PC-3 (cell line): ENCODE results near the gene GALNT13. TPM values are rescaled to one million over a fixed set of nuclear protein-coding genes. Genes with fewer than 3 reads are reported as not detected.

Experiments
- ATAC-seq: fragments of 200-7000 bp; cut with Tn5 transposase; 2 replicates; pipeline ENCODE4 v1.9.1; 2020; ENCODE audit warnings: mild to moderate bottlenecking, moderate library complexity
- BruUV-seq: library from RNA; stranded (reverse); fragments of 400-500 nt; replicated peaks from 2 replicates; lab custom pipeline; 2021; lab: Mats Ljungman, UMichigan
- CTCF ChIA-PET: fragments of 300-600 bp; sonication (Branson Sonifier 250); formaldehyde crosslinking; loops from one replicate; lab custom pipeline; 2022; ENCODE audit warnings: antibody characterized with exemption; lab: Charles Lee
- POLR2A ChIA-PET: fragments of 300-600 bp; sonication (Branson Sonifier 250); formaldehyde crosslinking; loops from one replicate; lab custom pipeline; 2022; ENCODE audit warnings: antibody characterized with exemption; ENCODE audit not compliant: unreplicated experiment; lab: Charles Lee
- DNase-seq: peaks from one replicate; pipeline ENCODE4 v3.0.0-alpha.2; 2015
- H2AFZ ChIP-seq: fragments of 300-600 bp; sonication (generic); 2 replicates; pipeline ENCODE4 v1.6.0; 2016; ENCODE audit warnings: antibody characterized with exemption, low read length
- H3F3A ChIP-seq: fragments of 300-600 bp; sonication (generic); one replicate; pipeline ENCODE4 v1.6.0; 2017; ENCODE audit warnings: antibody characterized with exemption, low read length, control low read depth, mild to moderate bottlenecking; ENCODE audit not compliant: unreplicated experiment
- H3K27ac ChIP-seq: fragments of 300-600 bp; sonication (generic); 2 replicates; pipeline ENCODE4 v1.5.1; 2016; ENCODE audit warnings: mild to moderate bottlenecking, low read length
- H3K27me3 ChIP-seq: fragments of 300-600 bp; sonication (generic); 2 replicates; pipeline ENCODE4 v1.6.1; 2016; ENCODE audit warnings: low read length, mixed read lengths
- H3K36me3 ChIP-seq: fragments of 300-600 bp; sonication (generic); 2 replicates; pipeline ENCODE4 v1.6.1; 2016; ENCODE audit warnings: low read depth, mixed run types, low read length, mixed read lengths
- H3K4me1 ChIP-seq: fragments of 300-600 bp; sonication (generic); 2 replicates; pipeline ENCODE4 v1.5.1; 2016; ENCODE audit warnings: low read length; ENCODE audit not compliant: insufficient read depth
- H3K4me2 ChIP-seq: fragments of 300-600 bp; sonication (generic); 2 replicates; pipeline ENCODE4 v1.6.0; 2016; ENCODE audit warnings: low read length
- H3K4me3 ChIP-seq: fragments of 300-600 bp; sonication (generic); 2 replicates; pipeline ENCODE4 v1.5.1; 2016; ENCODE audit warnings: mild to moderate bottlenecking, low read length, mixed read lengths
- H3K79me2 ChIP-seq: fragments of 300-600 bp; sonication (generic); 2 replicates; pipeline ENCODE4 v1.6.1; 2017; ENCODE audit warnings: low read length, mixed read lengths
- H3K9ac ChIP-seq: fragments of 300-600 bp; sonication (generic); 2 replicates; pipeline ENCODE4 v1.6.0; 2016; ENCODE audit warnings: mild to moderate bottlenecking, low read length
- H3K9me2 ChIP-seq: fragments of 300-600 bp; sonication (generic); replicated peaks from 2 replicates; pipeline ENCODE4 v1.6.1; 2016; ENCODE audit warnings: mixed run types, low read length, mixed read lengths
- H3K9me3 ChIP-seq: fragments of 300-600 bp; sonication (generic); 2 replicates; pipeline ENCODE4 v1.6.1; 2016; ENCODE audit warnings: low read length, mixed read lengths
- H4K20me1 ChIP-seq: fragments of 300-600 bp; sonication (generic); 2 replicates; pipeline ENCODE4 v1.6.1; 2016; ENCODE audit warnings: low read length, mixed read lengths
- EZH2 ChIP-seq: fragments of 300-600 bp; sonication (generic); IDR thresholded peaks from one replicate; pipeline ENCODE4 v1.6.1; 2017; ENCODE audit warnings: antibody characterized with exemption, mild to moderate bottlenecking, low read length; ENCODE audit not compliant: unreplicated experiment
- EZH2phosphoT487 ChIP-seq: fragments of 300-600 bp; sonication (generic); IDR thresholded peaks from 2 replicates; pipeline ENCODE4 v1.6.1; 2018; ENCODE audit warnings: mild to moderate bottlenecking, antibody characterized with exemption, low read length, borderline replicate concordance
- intact Hi-C: fragments of 100-400 bp; cut with micrococcal nuclease; formaldehyde crosslinking; loops from 2 replicates; pipeline ENCODE4 v1.9.0; 2023
- total RNA-seq: library from RNA; depleted of rRNA; stranded (reverse); fragments of >200 nt; gene quantifications from 2 replicates; pipeline ENCODE4 v1.2.3, GENCODE V29; 2014
- TF ChIP-seq, protein P1 (sequence below): fragments of 300-600 bp; sonication (generic); conservative IDR thresholded peaks from 2 replicates; pipeline ENCODE4 v1.5.1; 2017; ENCODE audit warnings: antibody characterized with exemption, low read depth, mild to moderate bottlenecking, low read length

The GALNT13 gene
- total RNA-seq, 1 experiment from 2014 or later = 2.0 TPM

DNA sequence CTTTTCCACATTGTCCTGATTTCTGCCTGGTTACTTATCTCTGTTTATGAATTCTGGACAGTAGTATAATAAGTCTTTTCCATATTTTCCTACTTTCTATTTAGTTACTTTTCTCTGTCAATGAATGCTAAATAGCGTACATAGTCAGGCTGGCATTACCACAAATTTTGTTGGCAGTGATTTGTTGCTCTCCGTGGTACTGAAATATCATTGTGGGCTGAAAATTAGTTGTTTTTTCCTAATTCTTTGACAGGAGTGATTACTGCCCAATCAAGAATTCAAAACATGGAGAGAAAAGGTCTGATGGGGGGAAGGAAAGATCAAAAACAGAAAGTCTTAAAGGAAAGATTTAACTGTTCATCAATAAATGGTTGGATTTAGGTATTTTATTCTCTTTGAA lies 7.7 kb upstream of the GALNT13 start:
- ChIA-PET CTCF (no interaction called here), POLR2A (no interaction called here)
- no TSS peak for BruUV-seq

DNA sequence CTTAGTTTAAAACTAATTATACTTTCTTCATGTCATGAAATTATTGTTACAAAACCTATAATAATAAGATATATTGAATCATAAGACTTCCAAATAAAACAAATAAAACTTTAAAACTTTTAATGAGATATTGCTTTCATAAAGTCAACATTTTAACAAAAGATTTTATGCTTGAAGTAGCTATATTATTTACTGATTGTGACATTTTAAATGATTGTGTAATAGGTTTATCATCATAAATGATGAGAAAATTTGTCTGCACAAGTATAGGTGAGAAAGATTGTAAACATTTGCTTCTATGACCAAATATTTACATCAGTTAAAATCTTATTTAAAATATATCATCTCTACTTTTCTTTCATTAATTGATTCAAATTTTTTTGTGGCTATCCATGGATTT lies 5.1 kb upstream of the GALNT13 start:
- no peaks in the 10 kb centered on the region for H4K20me1 ChIP-seq
- no peak for ATAC-seq
- H3K36me3 ChIP-seq = no peaks in the 10 kb centered on the region
- BruUV-seq = no TSS peak
- H2AFZ ChIP-seq = no peak overlapping the region
- no peak overlapping the region for H3K4me2 ChIP-seq
- H3K4me1 ChIP-seq = no peaks in the 10 kb centered on the region
- ChIA-PET POLR2A (no interaction called here), CTCF (no interaction called here)
- H3K9me3 ChIP-seq = no peaks in the 10 kb centered on the region
- no peaks in the 10 kb centered on the region for H3F3A ChIP-seq
- H3K79me2 ChIP-seq = no peaks in the 10 kb centered on the region
- intact Hi-C loops = no loop called here
- TF ChIP-seq EZH2phosphoT487 (no peak), EZH2 (no peak)
- TF ChIP-seq, protein P1, sequence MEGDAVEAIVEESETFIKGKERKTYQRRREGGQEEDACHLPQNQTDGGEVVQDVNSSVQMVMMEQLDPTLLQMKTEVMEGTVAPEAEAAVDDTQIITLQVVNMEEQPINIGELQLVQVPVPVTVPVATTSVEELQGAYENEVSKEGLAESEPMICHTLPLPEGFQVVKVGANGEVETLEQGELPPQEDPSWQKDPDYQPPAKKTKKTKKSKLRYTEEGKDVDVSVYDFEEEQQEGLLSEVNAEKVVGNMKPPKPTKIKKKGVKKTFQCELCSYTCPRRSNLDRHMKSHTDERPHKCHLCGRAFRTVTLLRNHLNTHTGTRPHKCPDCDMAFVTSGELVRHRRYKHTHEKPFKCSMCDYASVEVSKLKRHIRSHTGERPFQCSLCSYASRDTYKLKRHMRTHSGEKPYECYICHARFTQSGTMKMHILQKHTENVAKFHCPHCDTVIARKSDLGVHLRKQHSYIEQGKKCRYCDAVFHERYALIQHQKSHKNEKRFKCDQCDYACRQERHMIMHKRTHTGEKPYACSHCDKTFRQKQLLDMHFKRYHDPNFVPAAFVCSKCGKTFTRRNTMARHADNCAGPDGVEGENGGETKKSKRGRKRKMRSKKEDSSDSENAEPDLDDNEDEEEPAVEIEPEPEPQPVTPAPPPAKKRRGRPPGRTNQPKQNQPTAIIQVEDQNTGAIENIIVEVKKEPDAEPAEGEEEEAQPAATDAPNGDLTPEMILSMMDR = no peak
- H3K9ac ChIP-seq = no peak overlapping the region
- H3K4me3 ChIP-seq = no peak overlapping the region
- H3K27me3 ChIP-seq = no peaks in the 10 kb centered on the region
- no peak overlapping the region for H3K27ac ChIP-seq
- no peaks in the 10 kb centered on the region for H3K9me2 ChIP-seq
- DNase-seq = no peak

More for the DNA sequence above, 7.7 kb upstream of the GALNT13 start:
- Histone ChIP-seq H3K27me3 (no peaks in the 10 kb centered on the region), H3K9me3 (no peaks in the 10 kb centered on the region), H3K9me2 (no peaks in the 10 kb centered on the region), H3K4me2 (no peak overlapping the region), H3K27ac (no peak overlapping the region), H3K9ac (no peak overlapping the region), H3K4me1 (no peaks in the 10 kb centered on the region), H3K4me3 (no peak overlapping the region), H3K36me3 (no peaks in the 10 kb centered on the region), H3K79me2 (no peaks in the 10 kb centered on the region), H3F3A (no peaks in the 10 kb centered on the region), H2AFZ (no peak overlapping the region), H4K20me1 (no peaks in the 10 kb centered on the region)
- intact Hi-C loops = no loop called here
- TF ChIP-seq EZH2phosphoT487 = no peak
- TF ChIP-seq EZH2 = no peak
- TF ChIP-seq, protein P1 = no peak
- DNase-seq (no peak), ATAC-seq (no peak)

DNA sequence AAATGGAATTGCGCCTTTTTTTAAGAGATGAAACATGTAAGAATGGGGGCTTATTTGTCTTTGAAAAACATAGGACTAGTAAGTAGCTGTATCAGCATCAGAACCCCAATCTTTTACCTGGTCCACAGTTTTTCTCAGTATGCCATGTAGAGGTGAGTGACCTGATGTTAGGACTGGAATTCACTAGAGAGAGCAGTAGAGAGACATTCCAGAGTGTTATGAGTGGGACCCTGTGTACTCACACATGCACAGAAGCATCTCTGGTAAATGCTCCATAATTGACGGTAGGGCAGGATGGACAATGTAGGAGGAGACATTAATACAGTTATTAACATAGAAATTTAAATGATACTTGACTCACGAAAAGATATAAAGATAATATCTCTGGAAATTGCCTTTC lies 1.4 kb upstream of the GALNT13 start:
- Histone ChIP-seq H3K27ac (no peak overlapping the region), H4K20me1 (no peaks in the 10 kb centered on the region), H3K4me3 (no peak overlapping the region), H3K27me3 (0 out of 2 replicates have a peak, but pooled peaks cover 6% of the 10 kb centered on the region), H3K79me2 (no peaks in the 10 kb centered on the region), H3K9me2 (no peaks in the 10 kb centered on the region), H2AFZ (no peak overlapping the region), H3K4me2 (no peak overlapping the region), H3K9ac (no peak overlapping the region), H3F3A (no peaks in the 10 kb centered on the region), H3K9me3 (no peaks in the 10 kb centered on the region), H3K4me1 (no peaks in the 10 kb centered on the region), H3K36me3 (no peaks in the 10 kb centered on the region)
- ChIA-PET CTCF (no interaction called here), POLR2A (no interaction called here)
- no TSS peak for BruUV-seq
- ATAC-seq = peak; percentile 19; the same call in 1 of the 2 replicates
- intact Hi-C loops = loop anchor here (2.0 to 5.0 kb wide), 3 partner anchors 207 to 504 kb away; no protein-coding TSS in a partner anchor
- DNase-seq = no peak
- no peak for TF ChIP-seq EZH2phosphoT487
- TF ChIP-seq, protein P1 = peak; percentile 29; the same call in 1 of the 2 replicates
